Left ventricle myocardium inferior (tissue), 1 donor: ENCODE results near the gene SRI. TPM values are rescaled to one million over a fixed set of nuclear protein-coding genes. Genes with fewer than 3 reads are reported as not detected.
A peak's percentile ranks its signal among the peaks of the same experiment; 100 is the strongest.

Experiments used
- DNase-seq: peaks from one replicate; pipeline ENCODE4 v3.0.0-alpha.2; 2020
- H3K27ac ChIP-seq: fragments of 200-600 bp; replicated peaks from 2 replicates; pipeline ENCODE4 v1.8.0; 2021
- H3K27me3 ChIP-seq: fragments of 200-600 bp; 2 replicates; pipeline ENCODE4 v1.8.0; 2021; ENCODE audit warnings: low read depth
- H3K36me3 ChIP-seq: fragments of 200-600 bp; 2 replicates; pipeline ENCODE4 v1.8.0; 2021
- H3K4me1 ChIP-seq: fragments of 200-600 bp; 2 replicates; pipeline ENCODE4 v1.8.0; 2021
- H3K4me3 ChIP-seq: fragments of 200-600 bp; 2 replicates; pipeline ENCODE4 v1.8.0; 2021; ENCODE audit warnings: mild to moderate bottlenecking, moderate library complexity
- H3K9me3 ChIP-seq: fragments of 200-600 bp; replicated peaks from 2 replicates; pipeline ENCODE4 v1.8.0; 2021
- intact Hi-C: fragments of 100-400 bp; cut with micrococcal nuclease; formaldehyde crosslinking; loops from one replicate; pipeline ENCODE4 v1.11.0; 2022
- total RNA-seq: library from RNA; stranded (reverse); fragmentation: NEBNext Ultra II Directional; extraction: Animal tissue kit (Norgen Biotek cat#: 25700); gene quantifications from one replicate; pipeline ENCODE4 v1.2.1, GENCODE V29; 2021
- TF ChIP-seq, protein P1 (sequence below): fragments of 200-600 bp; IDR thresholded peaks from 2 replicates; pipeline ENCODE4 v1.8.0; 2021; ENCODE audit warnings: antibody characterized with exemption, mild to moderate bottlenecking, borderline replicate concordance
- donor health status: DM: no; HTN: yes; CAD: no; lungs with severe emphysema.

Gene SRI
- total RNA-seq, 1 donor from 2014 or later, result 76.1 TPM

DNA sequence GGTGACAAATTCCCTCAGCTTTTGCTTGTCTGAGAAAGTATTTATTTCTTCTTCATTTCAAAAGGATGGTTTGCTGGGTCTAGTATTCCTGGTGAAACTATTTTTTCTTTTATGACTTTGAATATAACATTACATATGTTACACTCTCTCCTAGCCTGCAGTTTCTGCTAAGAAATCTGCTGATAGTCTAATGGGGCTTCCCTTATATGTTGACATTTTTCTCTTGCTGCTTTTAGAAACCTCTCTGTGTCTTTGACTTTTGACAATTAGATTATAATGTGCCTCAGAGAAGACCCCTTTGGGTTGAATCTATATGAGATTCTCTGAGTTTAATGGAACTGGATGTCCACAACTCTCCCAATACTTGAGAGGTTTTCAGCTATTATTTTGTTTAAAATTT is 33.8 kb upstream of the SRI start:
- Histone ChIP-seq H3K4me1 (no peaks in the 10 kb centered on the region), H3K36me3 (no peaks in the 10 kb centered on the region), H3K9me3 (peaks cover 39% of the 10 kb centered on the region), H3K27ac (no peak overlapping the region), H3K27me3 (no peaks in the 10 kb centered on the region), H3K4me3 (no peak overlapping the region)
- DNase-seq, result no peak
- TF ChIP-seq, protein P1, sequence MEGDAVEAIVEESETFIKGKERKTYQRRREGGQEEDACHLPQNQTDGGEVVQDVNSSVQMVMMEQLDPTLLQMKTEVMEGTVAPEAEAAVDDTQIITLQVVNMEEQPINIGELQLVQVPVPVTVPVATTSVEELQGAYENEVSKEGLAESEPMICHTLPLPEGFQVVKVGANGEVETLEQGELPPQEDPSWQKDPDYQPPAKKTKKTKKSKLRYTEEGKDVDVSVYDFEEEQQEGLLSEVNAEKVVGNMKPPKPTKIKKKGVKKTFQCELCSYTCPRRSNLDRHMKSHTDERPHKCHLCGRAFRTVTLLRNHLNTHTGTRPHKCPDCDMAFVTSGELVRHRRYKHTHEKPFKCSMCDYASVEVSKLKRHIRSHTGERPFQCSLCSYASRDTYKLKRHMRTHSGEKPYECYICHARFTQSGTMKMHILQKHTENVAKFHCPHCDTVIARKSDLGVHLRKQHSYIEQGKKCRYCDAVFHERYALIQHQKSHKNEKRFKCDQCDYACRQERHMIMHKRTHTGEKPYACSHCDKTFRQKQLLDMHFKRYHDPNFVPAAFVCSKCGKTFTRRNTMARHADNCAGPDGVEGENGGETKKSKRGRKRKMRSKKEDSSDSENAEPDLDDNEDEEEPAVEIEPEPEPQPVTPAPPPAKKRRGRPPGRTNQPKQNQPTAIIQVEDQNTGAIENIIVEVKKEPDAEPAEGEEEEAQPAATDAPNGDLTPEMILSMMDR, result no peak
- intact Hi-C loops, result no loop called here

DNA sequence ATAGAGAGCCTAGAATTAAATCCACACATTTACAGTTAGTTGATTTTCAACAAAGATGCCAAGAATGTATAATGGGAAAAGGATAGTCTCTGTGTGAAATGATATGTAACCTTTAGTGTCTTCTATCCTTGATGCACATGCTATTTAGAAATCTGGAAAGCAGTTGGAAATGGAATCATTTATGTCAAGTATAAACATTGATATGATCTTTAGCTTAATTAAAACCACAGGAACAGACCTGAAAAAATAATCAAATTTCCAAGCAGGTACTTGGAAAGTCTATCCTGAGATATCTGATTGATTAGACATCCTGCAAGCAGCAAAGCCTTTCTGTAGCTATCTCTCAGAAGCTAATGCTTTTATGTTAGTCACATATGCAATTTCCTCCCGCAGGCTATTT is 24.4 kb upstream of the SRI start:
- intact Hi-C loops, result loop anchor here (5.0 kb wide), 1 partner anchor 113 kb away; no protein-coding TSS in a partner anchor
- no peaks in the 10 kb centered on the region for H3K36me3 ChIP-seq
- no peak overlapping the region for H3K4me3 ChIP-seq
- no peak for DNase-seq
- H3K27me3 ChIP-seq, result no peaks in the 10 kb centered on the region
- peaks cover 13% of the 10 kb centered on the region for H3K9me3 ChIP-seq
- TF ChIP-seq, protein P1, result no peak
- H3K27ac ChIP-seq, result no peak overlapping the region
- H3K4me1 ChIP-seq, result peaks cover 5% of the 10 kb centered on the region

DNA sequence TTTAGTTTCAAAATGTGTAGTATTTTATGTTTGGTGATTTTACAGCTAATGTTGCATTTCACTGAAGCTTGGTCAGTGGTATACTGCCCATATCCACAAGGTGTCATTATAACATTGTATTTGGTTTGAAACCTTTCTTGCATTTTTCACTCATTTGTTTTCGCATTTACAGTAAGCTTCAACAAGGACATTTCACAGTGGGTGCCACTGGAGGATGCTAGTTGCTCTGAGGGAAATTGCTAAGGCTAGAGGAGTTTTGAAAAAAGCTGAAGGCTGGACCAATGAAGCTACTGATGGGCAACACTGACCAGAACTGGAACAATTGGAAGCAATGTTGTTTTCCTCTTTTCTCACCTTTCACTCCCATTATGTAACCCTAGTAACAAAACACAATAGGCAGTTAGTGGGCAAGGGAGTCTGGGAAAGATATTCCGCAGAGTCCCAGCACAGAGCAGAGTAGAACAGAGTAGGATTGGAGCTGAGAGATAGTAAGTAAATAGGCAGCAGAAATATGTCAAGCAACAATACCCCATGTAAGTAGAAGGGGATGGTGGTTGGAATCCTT is 23.6 kb upstream of the SRI start:
- Histone ChIP-seq H3K4me1 (peaks cover 5% of the 10 kb centered on the region), H3K36me3 (no peaks in the 10 kb centered on the region), H3K4me3 (no peak overlapping the region), H3K27ac (no peak overlapping the region), H3K27me3 (no peaks in the 10 kb centered on the region), H3K9me3 (peaks cover 13% of the 10 kb centered on the region)
- intact Hi-C loops, result loop anchor here (5.0 kb wide), 1 partner anchor 114 kb away; no protein-coding TSS in a partner anchor
- no peak for DNase-seq
- TF ChIP-seq, protein P1, result peak; percentile 83

DNA sequence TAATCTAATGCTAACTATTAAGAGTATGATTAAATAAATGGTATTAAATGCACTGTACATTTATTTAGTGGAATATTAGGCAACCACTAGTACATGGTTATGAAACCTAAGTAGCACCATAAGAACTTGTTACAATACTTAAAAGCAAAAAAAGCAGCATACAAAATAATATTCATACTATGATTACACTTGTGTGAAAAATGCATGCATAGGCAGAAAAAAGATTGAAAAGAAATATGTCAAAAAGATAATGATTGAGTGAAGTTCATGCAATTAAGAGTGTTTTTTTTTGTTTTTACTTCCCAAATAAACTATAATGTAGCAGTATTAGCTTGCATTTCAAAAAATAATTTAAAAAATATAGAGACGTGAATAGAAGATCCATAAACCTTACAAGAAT is 20.0 kb upstream of the SRI start:
- H3K27me3 ChIP-seq, result no peaks in the 10 kb centered on the region
- DNase-seq, result no peak
- no peaks in the 10 kb centered on the region for H3K9me3 ChIP-seq
- no peak overlapping the region for H3K4me3 ChIP-seq
- intact Hi-C loops, result loop anchor here (5.0 kb wide), 1 partner anchor 117 kb away; no protein-coding TSS in a partner anchor
- TF ChIP-seq, protein P1, result no peak
- peaks cover 5% of the 10 kb centered on the region for H3K4me1 ChIP-seq
- H3K36me3 ChIP-seq, result no peaks in the 10 kb centered on the region
- no peak overlapping the region for H3K27ac ChIP-seq

DNA sequence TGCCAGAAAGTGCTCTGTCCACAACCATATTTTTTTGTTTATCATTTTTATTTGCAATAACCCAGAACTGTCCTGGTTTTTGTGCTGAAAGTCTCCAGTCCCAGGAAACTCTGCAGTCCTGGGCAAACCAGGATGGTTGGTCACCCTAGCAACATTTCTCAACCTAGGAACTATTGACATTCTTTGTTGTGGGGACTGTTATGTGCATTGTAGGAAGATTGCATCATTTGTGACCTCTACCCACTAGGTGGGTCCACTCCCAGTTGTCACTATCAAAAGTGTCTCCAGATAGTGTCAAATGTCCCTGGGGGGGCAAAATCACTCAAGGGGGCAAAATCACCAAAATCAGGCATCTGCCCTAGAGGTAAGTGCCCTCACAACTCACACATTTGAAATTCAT is 14.0 kb upstream of the SRI start:
- Histone ChIP-seq H3K27ac (no peak overlapping the region), H3K36me3 (no peaks in the 10 kb centered on the region), H3K27me3 (no peaks in the 10 kb centered on the region), H3K4me1 (no peaks in the 10 kb centered on the region), H3K4me3 (no peak overlapping the region), H3K9me3 (peaks cover 7% of the 10 kb centered on the region)
- DNase-seq, result no peak
- TF ChIP-seq, protein P1, result no peak
- intact Hi-C loops, result no loop called here

DNA sequence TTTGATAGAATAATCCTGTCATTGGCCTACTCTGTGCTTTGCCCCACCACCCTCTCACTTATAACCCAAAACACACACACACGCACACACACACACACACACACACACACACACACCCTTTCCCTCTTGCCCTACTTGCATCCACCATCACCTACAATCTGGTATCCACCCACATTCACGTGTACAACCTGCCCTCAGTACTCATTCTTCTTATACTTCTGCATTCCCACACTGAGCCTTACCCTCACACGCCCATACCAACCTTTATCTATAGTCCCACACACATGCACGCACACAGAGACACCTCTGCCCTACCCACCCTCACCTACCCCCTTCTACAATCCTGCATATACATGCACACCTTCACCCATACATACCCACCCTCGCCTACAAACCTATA is 10.8 kb upstream of the SRI start:
- intact Hi-C loops, result no loop called here
- no peak for DNase-seq
- no peaks in the 10 kb centered on the region for H3K4me1 ChIP-seq
- no peaks in the 10 kb centered on the region for H3K36me3 ChIP-seq
- H3K27ac ChIP-seq, result no peak overlapping the region
- peaks cover 15% of the 10 kb centered on the region for H3K9me3 ChIP-seq
- TF ChIP-seq, protein P1, result no peak
- no peaks in the 10 kb centered on the region for H3K27me3 ChIP-seq
- H3K4me3 ChIP-seq, result no peak overlapping the region
